Mesenchymal stem cell (in vitro differentiated cells and primary cell): ENCODE data around the gene LDLRAD3.
A peak's percentile ranks its signal among the peaks of the same experiment; 100 is the strongest.

ENCODE experiments used
- DNase-seq: peaks from one replicate; pipeline ENCODE4 v3.0.0-alpha.2; 2013
- H2AFZ ChIP-seq: one replicate; pipeline ENCODE4 v1.6.1; 2013; ENCODE audit warnings: low read depth, mild to moderate bottlenecking, control low read depth, inconsistent platforms, low read length, moderate library complexity
- H2AK5ac ChIP-seq: 2 replicates; pipeline ENCODE4 v1.6.1; 2013; ENCODE audit warnings: low read length, moderate library complexity, mild to moderate bottlenecking, inconsistent platforms; ENCODE audit not compliant: severe bottlenecking
- H2BK120ac ChIP-seq: one replicate; pipeline ENCODE4 v1.6.1; 2013; ENCODE audit warnings: low read depth, mild to moderate bottlenecking, inconsistent platforms, low read length, moderate library complexity
- H2BK12ac ChIP-seq, 2 experiments: one replicate each; pipeline ENCODE4 v1.6.1; 2013; ENCODE audit warnings: inconsistent platforms in 2 of 2, low read length in 2 of 2, mild to moderate bottlenecking in 2 of 2, moderate library complexity in 2 of 2, control low read depth in 1 of 2
- H2BK15ac ChIP-seq: one replicate; pipeline ENCODE4 v1.6.1; 2013; ENCODE audit warnings: mild to moderate bottlenecking, low read depth, inconsistent platforms; ENCODE audit not compliant: poor library complexity, severe bottlenecking
- H2BK5ac ChIP-seq: 2 replicates; pipeline ENCODE4 v1.6.1; 2013; ENCODE audit warnings: low read depth, mild to moderate bottlenecking, low read length, control low read depth, inconsistent platforms; ENCODE audit not compliant: poor library complexity, severe bottlenecking
- H3K14ac ChIP-seq, 2 experiments: one replicate each; pipeline ENCODE4 v1.6.1; 2013; ENCODE audit warnings: inconsistent platforms in 2 of 2, low read length in 2 of 2, control low read depth in 1 of 2, mild to moderate bottlenecking in 1 of 2, moderate library complexity in 1 of 2
- H3K18ac ChIP-seq, 2 experiments: one replicate each; pipeline ENCODE4 v1.6.1; 2013; ENCODE audit warnings: inconsistent platforms in 2 of 2, low read length in 2 of 2, control low read depth in 1 of 2, low read depth in 1 of 2, mild to moderate bottlenecking in 1 of 2
- H3K23ac ChIP-seq, 2 experiments: one replicate each; pipeline ENCODE4 v1.6.1; 2013; ENCODE audit warnings: inconsistent platforms in 2 of 2, low read length in 2 of 2, mild to moderate bottlenecking in 2 of 2, moderate library complexity in 2 of 2, control low read depth in 1 of 2
- H3K27ac ChIP-seq: 2 replicates; pipeline ENCODE4 v1.5.1; 2013; ENCODE audit warnings: mild to moderate bottlenecking, moderate library complexity, low read length, control low read depth, inconsistent platforms; ENCODE audit not compliant: poor library complexity, severe bottlenecking
- H3K27me3 ChIP-seq, 2 experiments: 2 replicates each; pipeline versions ENCODE4 v1.6.1 to v1.7.0; 2013; ENCODE audit warnings: low read length in 2 of 2, mild to moderate bottlenecking in 2 of 2, moderate library complexity in 2 of 2, control low read depth in 1 of 2, inconsistent platforms in 1 of 2; ENCODE audit not compliant: control insufficient read depth in 1 of 2, insufficient read depth in 1 of 2
- H3K36me3 ChIP-seq, 2 experiments: 2 replicates each; pipeline versions ENCODE4 v1.6.1 to v1.7.0; 2013; ENCODE audit warnings: low read length in 2 of 2, control low read depth in 1 of 2, inconsistent platforms in 1 of 2, low read depth in 1 of 2, mild to moderate bottlenecking in 1 of 2; ENCODE audit not compliant: insufficient read depth in 2 of 2, control insufficient read depth in 1 of 2
- H3K4ac ChIP-seq, 2 experiments: one replicate each; pipeline ENCODE4 v1.6.1; 2013; ENCODE audit warnings: inconsistent platforms in 2 of 2, low read length in 2 of 2, mild to moderate bottlenecking in 2 of 2, moderate library complexity in 2 of 2, control low read depth in 1 of 2, low read depth in 1 of 2
- H3K4me1 ChIP-seq: 2 replicates; pipeline ENCODE4 v1.6.1; 2013; ENCODE audit warnings: low read depth, low read length, control low read depth; ENCODE audit not compliant: control insufficient read depth, insufficient read depth
- H3K4me2 ChIP-seq: 2 replicates; pipeline ENCODE4 v1.6.1; 2013; ENCODE audit warnings: low read length, mild to moderate bottlenecking, inconsistent platforms; ENCODE audit not compliant: poor library complexity, severe bottlenecking
- H3K4me3 ChIP-seq, 2 experiments: 2 replicates each; pipeline versions ENCODE4 v1.5.1 to v1.7.0; 2013; ENCODE audit warnings: low read length in 2 of 2, mild to moderate bottlenecking in 2 of 2, control low read depth in 1 of 2, low read depth in 1 of 2; ENCODE audit not compliant: insufficient read depth in 1 of 2
- H3K79me1 ChIP-seq: replicated peaks from 2 replicates; pipeline ENCODE4 v1.6.1; 2013; ENCODE audit warnings: mild to moderate bottlenecking, control low read depth, low read length, inconsistent platforms; ENCODE audit not compliant: poor library complexity, severe bottlenecking
- H3K9ac ChIP-seq: 2 replicates; pipeline ENCODE4 v1.7.0; 2013; ENCODE audit warnings: mild to moderate bottlenecking, low read length, moderate library complexity
- H3K9me3 ChIP-seq: 2 replicates; pipeline ENCODE4 v1.7.0; 2013; ENCODE audit warnings: mild to moderate bottlenecking, low read length; ENCODE audit not compliant: control insufficient read depth
- H4K8ac ChIP-seq: one replicate; pipeline ENCODE4 v1.6.1; 2013; ENCODE audit warnings: inconsistent platforms, mild to moderate bottlenecking, low read length, moderate library complexity
- H4K91ac ChIP-seq: one replicate; pipeline ENCODE4 v1.6.1; 2013; ENCODE audit warnings: mild to moderate bottlenecking, low read length, inconsistent platforms
- WGBS: methylation state at CpG from one replicate; pipeline ENCODE4 v1.1.7; 2013; ENCODE audit warnings: mixed read lengths; 5-methylcytosine and 5-hydroxymethylcytosine counted together

LDLRAD3 gene

GRCh38 chr11:35986947-35987346 is 43.1 kb downstream of the LDLRAD3 start:
- H4K91ac ChIP-seq = no peak overlapping the region
- no peaks in the 10 kb centered on the region for H3K4me1 ChIP-seq
- H2AFZ ChIP-seq = no peak overlapping the region
- H2BK15ac ChIP-seq = no peak overlapping the region
- DNase-seq = peak; percentile 26
- H2AK5ac ChIP-seq = no peak overlapping the region
- no peaks in the 10 kb centered on the region for H3K27me3 ChIP-seq
- peaks cover 30% of the 10 kb centered on the region for H3K79me1 ChIP-seq
- H3K27ac ChIP-seq = no peak overlapping the region
- no peak overlapping the region for H3K4me3 ChIP-seq
- H2BK12ac ChIP-seq = no peak overlapping the region
- no peak overlapping the region for H3K4ac ChIP-seq
- H3K9ac ChIP-seq = no peak overlapping the region
- no peak overlapping the region for H3K4me2 ChIP-seq
- no peak overlapping the region for H2BK5ac ChIP-seq
- H4K8ac ChIP-seq = no peak overlapping the region
- 60% methylated on average over 2 of the region's 3 CpGs for WGBS
- H3K18ac ChIP-seq = no peak overlapping the region
- no peak overlapping the region for H2BK120ac ChIP-seq
- peaks cover 2% of the 10 kb centered on the region for H3K9me3 ChIP-seq
- no peak overlapping the region for H3K23ac ChIP-seq
- no peak overlapping the region for H3K14ac ChIP-seq
- no peaks in the 10 kb centered on the region for H3K36me3 ChIP-seq

GRCh38 chr11:35990170-35990569 is 46.3 kb downstream of the LDLRAD3 start:
- peaks cover 5% of the 10 kb centered on the region for H3K9me3 ChIP-seq
- no peaks in the 10 kb centered on the region for H3K36me3 ChIP-seq
- DNase-seq = no peak
- H3K4me3 ChIP-seq = no peak overlapping the region
- H3K4me1 ChIP-seq = no peaks in the 10 kb centered on the region
- no peak overlapping the region for H3K23ac ChIP-seq
- no peak overlapping the region for H2AK5ac ChIP-seq
- H2BK15ac ChIP-seq = no peak overlapping the region
- H3K14ac ChIP-seq = no peak overlapping the region
- no peak overlapping the region for H2BK120ac ChIP-seq
- no peak overlapping the region for H4K8ac ChIP-seq
- no peak overlapping the region for H3K18ac ChIP-seq
- no peak overlapping the region for H2BK12ac ChIP-seq
- no peak overlapping the region for H2AFZ ChIP-seq
- H3K27me3 ChIP-seq = no peaks in the 10 kb centered on the region
- H3K79me1 ChIP-seq = peaks cover 23% of the 10 kb centered on the region
- no peak overlapping the region for H2BK5ac ChIP-seq
- H3K4ac ChIP-seq = no peak overlapping the region
- WGBS = 100% methylated on average over 2 of the region's 2 CpGs
- no peak overlapping the region for H3K4me2 ChIP-seq
- H3K27ac ChIP-seq = no peak overlapping the region
- H4K91ac ChIP-seq = no peak overlapping the region
- H3K9ac ChIP-seq = no peak overlapping the region

GRCh38 chr11:35990816-35991215 is 47.0 kb downstream of the LDLRAD3 start:
- Histone ChIP-seq H2BK12ac (no peak overlapping the region), H3K27me3 (no peaks in the 10 kb centered on the region)
- 96% methylated on average over 3 of the region's 3 CpGs for WGBS

GRCh38 chr11:35992548-35992947 is 48.7 kb downstream of the LDLRAD3 start:
- Histone ChIP-seq H2BK15ac (no peak overlapping the region), H2BK12ac (no peak overlapping the region), H4K91ac (no peak overlapping the region), H2AFZ (no peak overlapping the region), H3K4me1 (no peaks in the 10 kb centered on the region), H4K8ac (no peak overlapping the region), H2BK120ac (no peak overlapping the region), H3K18ac (no peak overlapping the region), H3K14ac (no peak overlapping the region), H3K79me1 (peaks cover 17% of the 10 kb centered on the region), H3K27ac (no peak overlapping the region), H3K4me2 (no peak overlapping the region), H3K36me3 (peaks cover 0 to 2% of the 10 kb centered on the region in 2 experiments), H3K4ac (no peak overlapping the region), H3K9ac (no peak overlapping the region), H3K27me3 (no peaks in the 10 kb centered on the region), H3K4me3 (no peak overlapping the region), H3K23ac (no peak overlapping the region), H2BK5ac (no peak overlapping the region), H3K9me3 (peaks cover 7% of the 10 kb centered on the region), H2AK5ac (no peak overlapping the region)
- DNase-seq = no peak

More at GRCh38 chr11:35990816-35991215, 47.0 kb downstream of the LDLRAD3 start:
- H3K4me2 ChIP-seq = no peak overlapping the region
- no peak overlapping the region for H3K27ac ChIP-seq
- H2AK5ac ChIP-seq = peak overlapping the region; percentile 41
- no peak overlapping the region for H3K23ac ChIP-seq
- H4K91ac ChIP-seq = no peak overlapping the region
- H3K4me3 ChIP-seq = no peak overlapping the region
- H2BK120ac ChIP-seq = no peak overlapping the region
- no peak overlapping the region for H3K9ac ChIP-seq
- no peak overlapping the region for H2BK15ac ChIP-seq
- H4K8ac ChIP-seq = no peak overlapping the region
- H2BK5ac ChIP-seq = no peak overlapping the region
- no peak overlapping the region for H3K4ac ChIP-seq
- H3K9me3 ChIP-seq = peaks cover 7% of the 10 kb centered on the region
- H3K14ac ChIP-seq = no peak overlapping the region
- no peak overlapping the region for H3K18ac ChIP-seq
- DNase-seq = no peak
- no peak overlapping the region for H2AFZ ChIP-seq
- no peaks in the 10 kb centered on the region for H3K4me1 ChIP-seq
- no peaks in the 10 kb centered on the region for H3K36me3 ChIP-seq
- peaks cover 20% of the 10 kb centered on the region for H3K79me1 ChIP-seq
